MV-4-11 (cell line): ENCODE measurements around the gene FAM170A.

Experiments
- DNase-seq: peaks from one replicate; lab custom pipeline; 2025; lab: John Stamatoyannopoulos, UW

Gene FAM170A, protein sequence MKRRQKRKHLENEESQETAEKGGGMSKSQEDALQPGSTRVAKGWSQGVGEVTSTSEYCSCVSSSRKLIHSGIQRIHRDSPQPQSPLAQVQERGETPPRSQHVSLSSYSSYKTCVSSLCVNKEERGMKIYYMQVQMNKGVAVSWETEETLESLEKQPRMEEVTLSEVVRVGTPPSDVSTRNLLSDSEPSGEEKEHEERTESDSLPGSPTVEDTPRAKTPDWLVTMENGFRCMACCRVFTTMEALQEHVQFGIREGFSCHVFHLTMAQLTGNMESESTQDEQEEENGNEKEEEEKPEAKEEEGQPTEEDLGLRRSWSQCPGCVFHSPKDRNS

DNA sequence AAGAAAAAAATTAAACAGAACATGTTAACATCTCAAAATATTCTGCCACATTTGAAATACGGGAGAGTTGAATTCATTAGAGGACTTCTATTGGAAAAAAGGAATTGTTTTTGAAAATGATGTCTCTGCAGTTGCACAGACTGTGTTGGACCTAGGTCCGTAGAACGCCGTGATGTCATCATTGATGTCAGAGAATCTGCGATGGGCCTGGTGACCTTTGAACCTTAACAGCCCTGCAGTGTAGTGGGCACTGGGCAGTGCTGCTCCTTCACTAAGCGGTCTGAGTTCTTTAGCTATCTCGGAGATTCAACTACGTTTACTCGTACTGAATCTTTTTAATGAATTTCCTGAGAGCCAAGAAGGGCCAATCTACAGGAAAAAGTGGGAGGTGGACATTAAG lies at the start of gene FAM170A:
FAM170A (plus strand) TSS at position 220 of the 400 bp plus-strand sequence. CDS start 211 bp downstream, outside the sequence.
- no peak for DNase-seq

DNA sequence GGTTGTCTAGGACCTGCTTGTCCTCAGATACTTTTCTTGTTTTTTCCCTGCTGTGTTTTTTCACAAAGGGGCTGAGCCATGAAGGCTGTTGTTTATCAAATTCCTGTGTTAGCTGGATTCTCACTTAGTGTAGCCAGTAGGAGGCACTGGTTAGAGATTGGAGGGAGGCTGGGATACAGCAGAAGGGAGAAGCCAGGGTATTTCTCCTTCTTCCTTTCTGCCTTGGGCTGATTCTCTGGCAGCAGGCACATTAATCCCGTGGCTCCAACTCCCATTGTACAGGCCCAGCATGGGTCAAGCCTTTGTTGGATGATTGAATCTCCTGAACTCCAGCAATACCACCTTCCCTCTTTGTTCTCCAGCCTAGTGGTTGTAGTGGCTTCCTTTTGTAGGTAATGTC lies 46.4 kb upstream of the FAM170A start:
- DNase-seq: no peak

DNA sequence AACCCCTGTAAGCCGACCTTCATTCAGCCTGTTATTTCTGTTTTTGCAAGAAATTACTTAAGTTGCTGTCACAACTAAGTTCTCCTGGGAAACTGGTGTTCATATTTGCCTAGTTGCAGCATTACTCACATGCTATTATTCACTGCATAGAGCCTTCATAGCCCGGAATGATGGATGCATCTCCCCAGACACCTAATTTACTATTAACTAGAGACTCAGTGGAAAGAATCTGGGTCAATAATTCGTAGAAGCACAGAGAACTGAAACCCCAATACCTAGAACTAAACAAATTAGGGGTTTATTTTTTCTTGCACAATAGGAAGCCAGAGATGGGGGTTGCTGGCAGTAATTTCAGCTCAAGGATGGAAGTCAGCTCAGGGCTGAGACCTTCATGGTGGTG lies 45.7 kb upstream of the FAM170A start:
- no peak for DNase-seq

DNA sequence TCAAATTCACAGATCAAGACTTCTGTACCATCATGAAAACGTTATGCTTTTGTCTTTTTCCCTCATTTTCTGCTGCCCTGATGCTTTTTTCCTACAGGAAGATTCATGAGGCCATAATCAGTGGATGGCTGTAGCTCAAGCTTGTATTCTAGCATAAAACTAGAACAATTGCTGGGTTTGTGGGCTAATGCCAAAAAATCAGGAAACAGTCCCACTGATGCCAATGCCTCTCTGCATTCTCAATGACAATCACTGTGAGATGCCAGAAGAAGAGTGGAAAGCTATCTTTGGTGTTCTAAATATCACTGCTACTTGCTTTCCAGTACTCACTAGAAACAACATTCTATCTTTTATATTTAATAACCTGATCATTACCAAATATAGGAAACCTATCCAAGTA lies 33.3 kb upstream of the FAM170A start:
- DNase-seq: no peak

DNA sequence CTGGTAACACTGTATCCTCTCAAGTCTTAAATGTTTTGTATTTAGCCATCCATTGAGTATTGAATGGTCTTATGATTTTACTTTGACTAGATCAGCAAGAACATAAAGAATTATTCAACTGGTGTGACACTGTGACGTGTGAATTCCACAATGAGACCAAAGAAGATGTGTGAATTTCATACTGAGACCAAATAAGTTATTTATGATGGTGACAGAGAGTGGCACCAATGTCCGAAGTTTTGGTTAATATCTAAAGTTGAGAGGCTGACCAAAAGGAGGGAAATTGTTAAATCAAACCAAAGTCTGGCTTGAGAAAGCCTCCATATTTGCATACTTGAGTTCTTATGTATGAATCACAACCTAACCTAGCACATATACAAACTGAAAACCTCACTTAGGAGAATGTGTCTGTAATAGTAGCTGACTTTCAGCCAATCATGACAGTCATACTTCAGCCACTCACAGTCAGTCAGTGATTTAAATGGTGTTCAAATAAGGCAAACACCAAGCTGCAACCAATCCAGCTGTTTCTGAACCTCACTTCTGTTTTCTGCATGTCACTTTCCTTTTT lies 31.5 kb upstream of the FAM170A start:
- DNase-seq: no peak

DNA sequence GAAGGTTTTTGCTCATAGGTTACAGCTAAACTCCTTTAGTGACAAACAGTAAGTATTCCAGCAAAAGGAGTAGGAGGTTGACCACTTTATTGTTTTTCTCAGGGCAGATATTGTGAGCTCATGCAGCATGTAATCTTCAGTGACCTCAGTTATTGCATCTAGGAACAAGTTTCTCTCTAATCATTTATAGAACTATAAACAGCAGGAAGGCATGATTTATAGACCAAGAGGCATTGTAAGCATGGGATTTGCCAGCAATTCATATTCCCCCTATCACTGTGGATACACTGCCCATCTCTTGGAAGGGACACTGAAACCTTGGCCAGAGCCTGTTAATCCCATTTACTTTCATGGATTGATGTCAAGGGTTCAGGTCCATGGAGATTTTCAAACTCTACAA lies 15.4 kb upstream of the FAM170A start:
- DNase-seq: no peak

DNA sequence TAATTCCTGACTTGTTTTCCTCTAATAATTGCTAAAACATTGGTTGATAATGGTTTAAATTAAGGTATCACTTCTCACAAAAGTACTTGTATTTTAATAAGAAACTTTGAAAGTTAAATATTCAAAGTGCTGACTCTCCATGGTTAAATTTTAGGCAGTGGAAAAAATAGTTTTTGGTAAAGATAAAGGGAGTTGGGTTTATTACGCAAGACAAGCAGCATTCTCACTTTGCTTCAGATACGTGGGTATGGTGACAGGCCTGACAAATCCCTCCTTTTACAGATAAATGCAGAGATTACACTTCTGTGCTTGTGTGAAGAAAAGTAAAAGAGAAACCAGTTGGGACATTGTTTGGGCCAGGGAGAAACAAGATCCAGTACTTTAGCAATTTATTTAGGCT lies 14.5 kb upstream of the FAM170A start:
- no peak for DNase-seq

DNA sequence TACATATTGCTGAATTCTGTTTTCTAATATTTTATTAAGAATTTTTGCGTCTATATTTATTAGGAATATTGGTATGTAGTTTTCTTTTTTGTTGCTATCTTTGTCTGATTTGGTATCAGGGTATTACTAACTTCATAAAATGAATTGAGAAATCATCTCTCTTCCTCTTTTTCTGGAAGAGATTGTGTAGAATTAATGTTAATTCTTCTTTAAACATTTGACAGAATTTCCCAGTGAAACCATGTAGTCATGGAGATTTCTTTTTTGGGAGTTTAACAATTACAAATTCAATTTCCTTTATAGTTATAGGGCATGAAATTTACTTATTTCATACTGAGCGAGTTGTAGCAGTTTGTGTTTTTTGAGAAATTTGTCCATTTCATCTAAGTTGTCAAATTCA lies 3.3 kb upstream of the FAM170A start:
- peak; percentile 37 for DNase-seq

DNA sequence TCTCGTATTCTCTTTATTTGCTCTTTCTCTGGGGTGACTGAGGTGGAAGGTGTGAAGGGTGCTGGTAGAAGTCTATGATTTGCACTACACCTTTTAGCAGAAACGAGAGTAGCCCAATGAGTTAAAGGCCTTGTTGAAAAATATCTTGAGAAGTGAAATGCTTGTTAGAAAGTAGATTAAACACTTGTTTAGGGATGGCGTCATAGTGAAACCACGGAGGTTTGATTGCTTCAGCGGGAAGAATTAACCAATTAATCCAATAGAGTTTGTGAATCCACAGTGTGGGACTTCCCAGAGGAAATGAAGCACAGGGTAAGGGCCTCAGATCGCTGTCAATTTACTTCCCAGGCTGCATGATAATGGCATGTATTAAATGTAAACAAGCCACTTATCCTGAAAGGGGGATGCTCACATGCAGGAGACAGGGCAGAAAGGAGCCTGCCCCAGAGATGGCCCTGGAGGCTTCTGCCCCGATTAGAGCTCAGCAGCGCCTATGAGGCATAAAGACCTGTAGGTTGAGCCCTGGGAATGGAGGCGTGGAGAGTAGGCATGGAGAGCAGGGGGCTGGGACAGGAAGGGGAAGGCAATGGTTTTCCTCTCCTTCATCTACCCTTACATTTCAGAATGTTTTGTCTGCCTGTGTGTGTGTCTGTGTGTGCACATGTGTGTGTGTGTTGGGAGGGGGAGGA lies 1.5 kb downstream of the FAM170A start:
- peak; percentile 16 for DNase-seq

DNA sequence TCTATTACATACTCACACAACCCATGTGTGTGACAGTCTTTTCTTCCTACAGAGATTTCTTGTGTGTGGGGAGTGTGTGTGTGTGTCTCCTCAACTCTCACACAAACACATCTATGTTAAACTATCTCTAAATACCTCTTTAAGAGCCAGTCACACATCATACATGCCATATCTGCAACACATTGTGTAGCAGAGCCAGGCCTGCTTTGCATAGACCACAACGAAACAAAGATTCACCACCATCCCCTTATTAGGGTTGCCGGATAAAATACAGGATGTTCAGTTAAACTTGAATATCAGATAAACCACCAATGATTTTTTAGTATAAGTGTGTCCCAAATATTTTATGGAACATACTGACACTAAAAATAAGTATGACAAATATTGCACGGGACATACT lies 2.3 kb downstream of the FAM170A start:
- DNase-seq: no peak

DNA sequence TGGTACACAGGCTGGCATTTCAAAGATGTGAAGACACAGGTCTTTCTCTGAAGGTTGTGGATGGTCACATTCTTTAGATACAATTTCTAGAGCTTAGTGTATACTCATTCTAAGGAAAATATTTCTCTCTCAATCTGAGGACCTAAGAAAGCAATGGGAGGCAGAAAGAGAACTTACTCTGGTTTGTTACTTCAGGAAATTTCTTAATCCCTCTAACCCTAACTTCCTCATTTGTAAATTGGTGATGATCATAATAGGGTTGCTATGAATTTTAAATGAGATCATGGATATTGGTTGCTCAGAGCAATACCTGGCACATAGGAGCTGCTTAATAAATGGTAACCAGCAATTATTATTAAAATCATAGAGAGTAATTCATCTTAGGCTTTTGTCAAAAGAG lies 22.1 kb downstream of the FAM170A start:
- DNase-seq: peak; percentile 87

DNA sequence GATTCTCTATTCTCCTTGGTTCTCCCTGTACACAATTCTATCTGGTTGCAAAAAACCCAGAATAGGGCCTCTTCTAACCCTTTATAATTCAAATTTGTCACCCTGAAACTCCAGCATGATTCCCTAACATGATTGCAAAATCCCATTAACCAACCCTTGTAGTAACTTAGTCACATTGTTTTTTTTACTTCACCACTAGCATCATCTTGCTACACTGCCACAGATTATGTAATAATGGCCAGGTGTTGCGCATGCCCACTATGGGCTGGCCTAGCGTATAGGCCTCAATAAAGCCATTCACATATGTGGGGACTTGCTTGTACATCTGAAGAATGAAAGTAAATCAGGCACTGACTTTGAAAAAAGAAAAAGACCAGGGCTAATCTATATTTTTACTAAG lies 25.7 kb downstream of the FAM170A start:
- DNase-seq: peak; percentile 97

DNA sequence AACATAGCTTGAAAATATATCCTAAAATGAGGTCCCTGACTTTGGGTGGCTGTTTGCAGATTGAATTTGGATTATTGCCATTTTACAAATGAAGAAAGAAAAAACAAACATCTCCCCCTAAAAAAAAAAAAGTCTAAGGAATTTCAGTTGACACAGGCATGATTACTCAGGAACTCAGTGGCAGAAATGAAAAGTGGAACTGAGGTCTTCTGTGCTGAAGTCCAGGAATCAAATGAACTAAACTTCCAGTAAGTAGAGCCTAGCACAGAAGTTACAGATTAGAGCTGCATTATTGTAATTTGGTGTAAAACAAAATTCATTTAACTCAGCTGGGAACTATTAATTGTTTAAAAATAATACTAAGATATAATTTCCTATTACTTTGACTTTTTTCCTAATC lies 26.7 kb downstream of the FAM170A start:
- no peak for DNase-seq

DNA sequence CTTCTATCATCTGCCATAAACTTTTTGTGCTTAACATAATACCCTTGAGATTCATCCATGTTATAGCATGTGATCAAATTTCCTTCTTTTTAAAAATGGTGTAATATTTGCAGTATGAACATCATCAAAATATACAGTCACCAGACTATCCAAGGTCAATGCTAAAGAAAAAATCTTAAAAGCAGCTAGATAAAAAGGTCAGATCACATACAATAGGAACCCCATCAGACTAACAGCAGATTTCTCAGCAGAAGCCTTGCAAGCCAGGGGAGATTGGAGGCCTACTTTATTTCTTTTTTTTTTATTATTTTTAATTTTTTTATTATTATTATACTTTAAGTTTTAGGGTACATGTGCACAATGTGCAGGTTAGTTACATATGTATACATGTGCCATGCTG lies 37.2 kb downstream of the FAM170A start:
- no peak for DNase-seq

DNA sequence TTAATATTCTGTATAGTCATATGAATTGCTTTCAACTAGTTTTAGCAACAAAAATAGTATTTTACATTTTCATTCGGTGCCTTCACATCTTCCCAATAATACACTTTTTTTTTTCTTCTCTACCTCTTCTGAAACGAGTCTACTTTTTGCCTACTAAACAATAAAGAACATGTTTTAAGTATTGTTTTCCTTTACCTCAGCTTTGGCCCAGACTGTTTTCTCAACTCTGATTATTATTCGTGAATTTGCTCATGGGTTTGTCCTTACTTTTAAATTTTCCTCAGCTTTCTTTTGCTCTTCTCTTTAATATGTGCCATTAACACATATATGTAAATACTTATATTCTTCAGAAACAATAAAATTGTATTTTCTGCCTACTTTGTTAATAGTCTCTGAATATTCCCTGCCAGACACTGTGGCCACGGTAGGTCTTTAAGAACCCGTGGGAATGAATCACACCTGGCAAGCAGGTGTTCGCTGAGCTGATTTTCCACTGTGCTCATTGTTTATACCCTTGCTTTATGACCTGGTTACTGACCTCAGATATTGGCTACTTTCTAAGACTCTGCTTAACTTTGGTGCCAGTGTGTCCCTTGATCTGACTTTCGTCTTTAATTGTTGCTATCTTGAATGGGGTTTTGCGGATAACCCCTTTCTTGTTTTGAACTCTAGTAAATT lies 49.1 kb downstream of the FAM170A start:
- no peak for DNase-seq

DNA sequence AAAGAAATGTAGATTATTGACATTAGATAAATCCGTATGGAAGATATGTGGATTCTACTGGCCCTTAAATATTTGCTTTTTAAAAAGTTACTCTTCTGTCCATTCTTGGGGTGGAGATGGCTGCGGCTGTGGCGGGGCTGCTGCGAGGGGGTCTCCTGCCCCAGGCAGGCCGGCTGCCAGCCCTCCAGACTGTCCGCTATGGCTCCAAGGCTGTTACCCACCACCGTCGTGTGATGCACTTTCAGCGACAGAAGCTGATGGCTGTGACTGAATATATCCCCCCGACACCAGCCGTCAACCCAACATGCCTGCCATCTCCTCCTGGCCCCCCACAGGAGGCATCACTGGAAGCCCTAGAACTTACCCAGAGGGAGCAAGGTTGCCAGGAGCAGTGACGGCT lies 50.7 kb downstream of the FAM170A start:
- no peak for DNase-seq

DNA sequence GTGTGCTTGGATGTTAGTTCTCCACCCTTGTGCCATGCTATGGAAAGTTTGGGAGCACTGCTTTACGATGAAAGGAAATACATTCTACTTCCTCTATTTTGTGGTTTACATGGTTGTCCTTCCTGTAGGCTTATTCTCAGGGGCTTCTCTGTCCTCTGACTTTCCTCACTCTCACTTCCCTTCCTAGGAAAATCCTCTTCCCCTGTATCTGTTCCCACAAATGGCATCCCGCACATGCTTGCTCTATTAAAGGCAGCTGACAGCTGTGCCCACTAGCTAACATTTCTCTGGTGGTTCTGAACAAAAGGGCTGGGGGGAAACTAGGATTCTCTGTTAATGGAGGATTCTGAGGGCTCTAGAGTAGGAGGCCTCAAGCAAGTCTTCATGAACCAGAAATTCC lies 52.4 kb downstream of the FAM170A start:
- peak; percentile 94 for DNase-seq

DNA sequence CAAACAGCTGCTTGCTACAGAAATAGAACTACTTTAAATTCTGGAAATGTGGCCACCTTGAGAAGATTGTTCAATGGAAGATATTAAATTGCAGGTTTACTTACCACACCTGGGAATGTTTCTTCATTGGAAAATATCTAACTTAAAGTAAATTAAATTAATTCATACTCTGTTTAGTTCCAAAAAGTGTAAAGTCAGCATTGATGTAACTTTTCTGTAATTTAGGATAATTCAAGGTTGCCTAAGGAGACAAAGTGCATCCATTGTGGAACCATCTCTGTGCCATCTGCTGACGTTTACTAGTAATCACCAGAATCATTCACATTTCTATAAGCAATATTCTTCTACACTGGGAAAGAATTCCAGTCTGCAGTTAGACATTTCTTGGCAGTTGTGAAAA lies 53.0 kb downstream of the FAM170A start:
- no peak for DNase-seq
